ENCODE data around the gene GLT1D1.
"Not testable (repeated sequence)": the region's sequence is repeated elsewhere in the genome, so short reads cannot be mapped to it uniquely, and the experiment has no call there.

Gene GLT1D1

DNA sequence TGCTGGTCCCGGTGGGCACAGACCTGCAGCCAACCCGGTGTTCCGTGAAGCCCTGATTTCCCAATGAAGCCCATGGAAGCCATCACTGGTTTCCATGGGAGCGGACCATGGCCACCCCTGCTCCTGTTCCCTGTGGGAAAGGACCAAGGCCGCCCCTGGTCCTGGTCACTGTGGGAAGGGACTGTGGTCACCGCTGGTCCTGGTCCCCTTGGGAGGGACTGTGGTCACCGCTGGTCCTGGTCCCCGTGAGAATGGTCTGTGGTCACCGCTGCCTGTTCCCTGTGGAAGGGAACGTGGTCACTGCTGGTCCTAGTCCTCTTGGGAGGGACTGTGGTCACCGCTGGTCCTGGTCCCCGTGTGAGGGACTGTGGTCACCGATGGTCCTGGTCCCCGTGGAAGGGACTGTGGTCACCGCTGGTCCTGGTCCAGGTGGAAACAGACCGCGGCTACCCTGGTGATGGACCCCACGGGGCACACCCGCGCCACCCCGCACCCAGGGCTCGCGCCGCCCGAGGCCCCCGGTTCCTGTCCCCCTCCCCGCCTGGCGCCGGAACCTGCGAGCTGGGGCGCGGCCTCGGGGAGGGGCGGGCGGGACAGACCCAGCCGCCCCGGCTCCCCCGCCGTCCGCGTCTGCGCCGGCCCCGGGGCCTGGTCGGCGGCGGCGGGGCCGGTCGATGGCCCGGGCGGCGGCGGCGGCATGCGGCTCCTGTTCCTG is at the start of gene GLT1D1:
Gene GLT1D1, plus strand, starts transcription at position 594 of the 715 bp plus-strand sequence. Its CDS starts 104 bp downstream, at position 698.
- no peak for DNase-seq (ENCODE audit: low spot score)

DNA sequence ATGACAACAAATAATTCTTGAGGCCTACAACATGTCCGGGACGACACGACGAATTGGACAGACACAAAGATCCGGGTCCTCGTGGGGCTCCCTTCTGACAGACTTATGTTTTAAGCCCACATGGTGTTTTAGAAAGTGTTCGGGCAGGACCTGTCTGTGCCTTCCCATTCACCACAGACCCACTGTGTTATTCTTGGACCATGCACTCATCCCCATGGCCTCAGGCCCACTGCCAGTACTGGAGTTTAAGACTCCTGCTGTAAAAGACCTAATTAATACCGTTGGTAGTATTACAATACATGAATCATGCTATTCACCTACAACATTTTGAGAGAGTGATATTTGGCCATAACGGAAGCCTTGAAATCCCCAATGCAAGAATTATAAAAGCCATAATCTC is 49.5 kb upstream of the GLT1D1 start:
- DNase-seq (ENCODE audit: low spot score), result no peak

DNA sequence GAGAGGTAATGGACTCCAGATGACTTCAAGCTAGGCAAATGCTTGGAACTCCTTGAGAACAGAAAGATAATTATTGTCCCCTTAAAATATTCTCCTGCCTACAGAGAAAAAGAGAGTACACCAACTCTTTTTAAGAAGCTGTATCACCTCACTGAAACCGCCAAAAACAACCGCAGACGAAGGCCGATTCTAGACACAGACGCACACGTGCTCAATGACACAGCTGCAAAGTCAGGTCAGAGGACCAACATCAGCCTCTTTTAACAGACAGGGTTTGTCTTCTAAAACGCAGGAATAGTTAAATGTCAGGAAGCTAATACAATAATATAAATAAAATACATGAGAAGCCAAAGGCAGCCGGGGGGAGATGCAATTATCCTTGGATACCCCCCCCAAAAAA is 48.5 kb upstream of the GLT1D1 start:
- DNase-seq (ENCODE audit: low spot score), result no peak

DNA sequence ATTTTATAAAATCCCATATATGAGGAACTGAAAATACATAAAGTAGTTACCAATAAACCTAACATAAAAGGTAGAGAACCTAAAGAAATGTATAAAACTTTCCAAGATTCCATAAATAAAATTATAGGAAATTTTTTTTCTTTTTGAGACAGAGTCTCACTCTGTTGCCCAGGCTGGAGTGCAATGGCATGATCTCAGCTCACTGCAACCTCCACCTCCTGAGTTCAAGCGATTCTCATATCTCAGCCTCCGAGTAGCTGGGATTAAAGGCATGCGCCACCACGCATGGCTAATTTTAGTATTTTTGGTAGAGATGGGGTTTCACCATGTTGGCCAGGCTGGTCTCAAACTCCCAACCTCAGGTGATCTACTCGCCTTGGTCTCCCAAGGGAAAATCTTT is 47.9 kb upstream of the GLT1D1 start:
- DNase-seq (ENCODE audit: low spot score), result not testable (repeated sequence)

GRCh38 chr12:128806573-128806972 is 46.7 kb upstream of the GLT1D1 start:
- no peak for DNase-seq (ENCODE audit: low spot score)

GRCh38 chr12:128807161-128807724 is 46.0 kb upstream of the GLT1D1 start:
- DNase-seq (ENCODE audit: low spot score), result no peak

GRCh38 chr12:128808651-128809050 is 44.6 kb upstream of the GLT1D1 start:
- no peak for DNase-seq (ENCODE audit: low spot score)

GRCh38 chr12:128810182-128811127 is 42.8 kb upstream of the GLT1D1 start:
- DNase-seq (ENCODE audit: low spot score), result no peak

DNA sequence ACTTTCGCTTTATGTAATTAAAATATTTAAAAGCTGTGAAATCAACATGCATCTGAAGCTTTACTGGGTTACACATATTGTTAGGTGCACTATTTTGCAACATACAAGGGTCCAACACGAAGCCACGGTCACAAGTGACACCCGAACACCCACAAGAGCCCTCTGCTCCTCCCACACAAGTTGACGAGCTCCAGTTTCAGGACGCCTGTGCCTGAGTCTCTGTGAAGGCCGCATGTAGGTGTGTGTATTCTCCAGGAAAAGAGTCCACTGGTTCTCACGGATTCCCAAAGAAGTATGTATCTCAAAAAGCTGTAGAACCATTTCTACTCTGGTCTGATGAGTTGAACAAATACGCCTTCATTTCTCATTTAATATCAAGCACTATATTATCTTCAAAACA is 41.5 kb upstream of the GLT1D1 start:
- no peak for DNase-seq (ENCODE audit: low spot score)

DNA sequence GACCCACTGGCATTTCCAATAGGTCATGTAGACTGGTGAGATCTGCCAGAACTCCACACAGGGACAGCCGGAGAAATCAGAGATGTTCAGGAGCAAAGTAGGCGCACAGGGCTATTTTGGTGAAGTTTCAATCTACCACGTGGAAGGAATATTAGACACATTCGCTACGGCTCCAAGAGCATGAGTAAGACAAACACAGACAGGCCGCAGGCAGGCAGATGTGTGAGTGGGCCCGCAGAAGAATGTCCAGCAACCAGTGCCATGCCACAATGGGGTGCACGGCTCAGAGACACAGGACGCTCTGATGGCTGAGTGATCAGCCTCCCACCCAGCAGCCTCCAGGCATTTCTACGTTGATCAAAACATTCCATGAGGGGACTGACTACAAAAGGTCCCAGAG is 39.9 kb upstream of the GLT1D1 start:
- DNase-seq (ENCODE audit: low spot score), result no peak

DNA sequence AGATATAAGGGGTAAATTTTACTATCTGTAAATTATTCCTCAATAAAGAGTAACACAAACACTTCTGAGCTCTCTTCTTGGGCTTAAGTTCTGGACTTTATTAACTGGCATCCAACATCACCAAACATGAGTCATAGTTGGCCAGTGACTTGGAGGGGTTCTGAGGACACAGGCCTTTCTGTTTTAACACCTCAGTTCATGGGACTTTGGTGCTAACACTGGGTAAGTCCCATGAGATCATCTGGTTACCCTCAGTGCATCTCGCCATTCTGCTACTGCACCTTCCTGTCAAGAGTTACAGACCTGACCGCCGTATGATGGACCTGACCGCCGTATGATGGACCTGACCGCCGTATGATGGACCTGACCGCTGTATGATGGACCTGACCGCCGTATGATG is 39.4 kb upstream of the GLT1D1 start:
- peak; percentile 35 for DNase-seq (ENCODE audit: low spot score)

- no peak for DNase-seq (ENCODE audit: low spot score)
Observed at GRCh38 chr12:128814411-128815261, 38.6 kb upstream of the GLT1D1 start.

DNA sequence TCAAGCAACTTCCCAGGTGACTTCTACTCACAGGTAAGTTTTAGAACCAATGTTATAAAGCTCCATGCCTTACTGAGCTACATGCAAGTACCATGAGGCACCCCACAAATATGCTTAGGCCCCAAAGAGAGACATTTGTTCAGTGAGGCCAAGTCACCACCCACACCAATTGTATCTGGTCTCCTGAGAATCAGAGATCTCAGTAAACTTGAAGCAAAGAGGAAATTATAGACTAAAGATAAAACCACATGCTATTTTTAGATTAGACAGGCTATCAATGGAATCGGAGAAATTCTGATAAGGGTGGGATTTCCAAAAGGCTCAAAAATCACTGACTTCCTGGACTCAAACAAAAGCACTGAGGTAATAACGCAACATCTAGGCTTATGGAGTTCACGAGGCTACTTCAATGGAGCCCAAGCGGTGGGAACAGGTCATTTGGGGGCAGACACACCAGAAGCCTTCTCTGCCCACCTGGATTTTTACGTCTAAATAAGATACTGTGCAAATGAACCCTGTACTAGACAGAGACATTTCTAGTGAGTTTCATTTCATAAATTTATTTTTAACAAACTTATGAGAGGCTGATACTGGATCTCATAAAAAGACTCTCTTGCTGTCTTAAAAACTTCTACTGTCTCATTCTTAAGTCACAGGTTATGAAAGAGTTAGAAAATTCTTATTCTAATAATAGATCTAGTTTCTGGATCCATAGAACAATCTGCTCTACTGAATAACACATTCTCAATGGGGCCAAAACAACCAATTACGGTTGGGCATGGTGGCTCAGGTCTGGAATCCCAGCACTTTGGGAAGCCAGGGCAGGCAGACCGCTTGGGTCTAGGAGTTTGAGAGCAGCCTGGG is 37.3 kb upstream of the GLT1D1 start:
- DNase-seq (ENCODE audit: low spot score), result no peak

DNA sequence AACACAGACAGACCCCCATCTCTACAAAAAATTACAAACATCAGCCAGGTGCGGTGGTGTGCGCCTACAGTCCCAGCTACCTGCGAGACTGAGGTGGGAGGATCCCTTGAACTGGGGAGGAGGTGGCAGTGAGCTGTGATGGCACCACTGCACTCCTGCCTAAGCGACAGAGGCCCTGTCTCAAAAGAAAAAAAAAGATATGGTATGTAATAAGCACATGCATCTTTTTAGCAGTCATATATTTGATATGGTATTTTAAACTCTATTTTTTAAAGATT is 36.7 kb upstream of the GLT1D1 start:
- DNase-seq (ENCODE audit: low spot score), result no peak

GRCh38 chr12:128817111-128818015 is 35.9 kb upstream of the GLT1D1 start:
- DNase-seq (ENCODE audit: low spot score), result peak; percentile 86

GRCh38 chr12:128818065-128819022 is 34.9 kb upstream of the GLT1D1 start:
- DNase-seq (ENCODE audit: low spot score), result peak; percentile 74

GRCh38 chr12:128819293-128820144 is 33.8 kb upstream of the GLT1D1 start:
- no peak for DNase-seq (ENCODE audit: low spot score)

- DNase-seq (ENCODE audit: low spot score), result no peak
Observed at GRCh38 chr12:128820253-128820652, 33.0 kb upstream of the GLT1D1 start.
